HG03066 (cell line): ENCODE data around the gene RPS21.
"Not testable (repeated sequence)": the region's sequence is repeated elsewhere in the genome, so short reads cannot be mapped to it uniquely, and the experiment has no call there.

ENCODE experiments used
- ATAC-seq: cut with Tn5 transposase; IDR thresholded peaks from one replicate; pipeline ENCODE4 v1.9.1; 2021; ENCODE audit warnings: low read depth; ENCODE audit not compliant: unreplicated experiment

RPS21 gene

DNA sequence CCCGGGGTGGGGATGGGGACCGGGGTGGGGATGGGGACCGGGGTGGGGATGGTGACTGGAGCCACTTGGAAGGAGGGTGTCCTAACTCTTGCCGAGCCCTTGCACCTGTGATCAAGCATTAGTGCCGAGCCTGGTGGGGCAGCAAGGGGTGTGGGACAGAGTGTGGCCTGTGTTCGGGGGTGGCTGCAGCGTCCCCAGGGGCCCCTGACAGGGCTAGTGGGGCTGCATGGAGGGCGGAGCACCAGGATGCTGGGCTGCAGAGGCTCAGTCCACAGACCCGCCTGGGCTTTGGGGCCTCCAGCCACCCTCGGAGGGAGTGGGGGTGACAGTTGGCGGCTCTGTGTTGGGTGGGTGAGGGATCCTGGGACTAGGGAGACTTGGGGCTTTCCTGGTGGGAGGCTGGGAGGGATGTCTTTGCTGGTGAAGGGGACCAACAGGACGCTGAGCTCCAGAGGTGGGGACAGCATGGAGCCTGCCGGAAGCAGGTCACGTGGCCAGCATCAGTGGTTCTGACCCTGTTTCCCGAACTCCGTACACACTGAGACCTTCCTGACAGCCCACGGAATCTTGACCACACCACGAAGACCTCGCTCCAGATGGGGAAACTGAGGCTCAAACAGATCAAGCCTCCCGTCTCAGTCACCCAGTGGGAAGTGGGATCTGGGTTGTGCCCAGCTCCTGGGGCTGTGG, 35.9 kb downstream of the RPS21 start:
- no peak for ATAC-seq

DNA sequence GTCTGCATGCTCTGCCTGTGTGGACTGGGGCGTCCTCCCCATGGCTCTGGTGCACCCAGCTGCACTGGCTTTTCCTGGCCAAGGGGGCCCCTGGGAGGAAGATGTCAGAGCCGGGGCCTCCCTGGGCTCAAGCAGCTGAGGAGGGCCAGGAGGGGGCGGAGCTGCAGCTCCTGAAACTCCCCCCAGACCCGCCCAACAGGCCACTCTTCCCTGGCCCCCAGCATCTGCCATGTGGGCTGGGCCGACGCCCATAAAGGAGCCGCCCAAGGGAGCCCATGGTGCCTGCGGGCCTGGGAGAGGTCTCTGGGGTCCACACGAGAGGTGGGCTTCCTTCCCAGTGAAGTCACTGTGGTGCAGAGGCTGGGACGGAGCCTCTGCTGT, 36.4 kb downstream of the RPS21 start:
- ATAC-seq = no peak

DNA sequence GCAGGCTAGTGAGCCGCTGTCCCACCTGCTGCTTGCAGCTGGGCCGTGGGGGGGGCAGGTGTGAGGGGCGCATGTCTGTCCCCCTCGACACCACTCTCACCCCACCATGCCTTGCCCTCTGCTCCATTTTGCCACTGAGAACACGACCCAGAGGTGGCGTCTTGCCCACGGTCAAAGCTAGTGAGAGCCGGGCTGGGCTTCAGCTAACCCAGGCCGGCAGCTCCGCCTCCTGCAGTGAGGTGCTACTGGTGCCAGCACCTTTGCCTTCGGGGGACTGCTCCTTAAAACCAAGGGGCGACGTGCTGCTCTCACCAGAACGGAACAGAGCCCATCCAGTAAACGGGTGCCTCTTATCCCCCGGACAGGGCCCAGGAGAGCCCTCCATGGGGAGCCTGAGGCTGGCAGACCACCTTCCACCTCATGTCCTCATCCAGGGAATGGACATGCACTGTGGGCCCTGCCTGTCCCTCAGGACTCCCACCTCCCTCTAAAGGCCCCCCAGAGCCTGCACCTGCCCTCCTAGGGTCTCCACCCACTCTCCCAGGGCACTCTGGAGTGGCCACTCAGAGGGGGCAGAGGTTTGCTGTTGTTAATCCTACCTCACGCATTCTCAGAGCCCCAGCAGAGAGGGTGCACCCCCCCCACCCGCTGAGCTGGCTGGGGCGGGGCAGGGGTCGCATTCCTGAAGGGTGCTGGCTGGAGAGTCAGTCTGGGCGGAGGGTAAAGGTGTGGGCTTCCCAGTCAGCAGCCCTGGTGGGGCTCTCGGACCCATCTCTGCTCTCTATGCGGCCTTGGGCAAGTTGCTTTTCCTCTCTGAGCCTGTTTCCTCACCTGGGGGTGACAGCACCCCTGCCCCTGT, 37.6 kb downstream of the RPS21 start:
- ATAC-seq = no peak

DNA sequence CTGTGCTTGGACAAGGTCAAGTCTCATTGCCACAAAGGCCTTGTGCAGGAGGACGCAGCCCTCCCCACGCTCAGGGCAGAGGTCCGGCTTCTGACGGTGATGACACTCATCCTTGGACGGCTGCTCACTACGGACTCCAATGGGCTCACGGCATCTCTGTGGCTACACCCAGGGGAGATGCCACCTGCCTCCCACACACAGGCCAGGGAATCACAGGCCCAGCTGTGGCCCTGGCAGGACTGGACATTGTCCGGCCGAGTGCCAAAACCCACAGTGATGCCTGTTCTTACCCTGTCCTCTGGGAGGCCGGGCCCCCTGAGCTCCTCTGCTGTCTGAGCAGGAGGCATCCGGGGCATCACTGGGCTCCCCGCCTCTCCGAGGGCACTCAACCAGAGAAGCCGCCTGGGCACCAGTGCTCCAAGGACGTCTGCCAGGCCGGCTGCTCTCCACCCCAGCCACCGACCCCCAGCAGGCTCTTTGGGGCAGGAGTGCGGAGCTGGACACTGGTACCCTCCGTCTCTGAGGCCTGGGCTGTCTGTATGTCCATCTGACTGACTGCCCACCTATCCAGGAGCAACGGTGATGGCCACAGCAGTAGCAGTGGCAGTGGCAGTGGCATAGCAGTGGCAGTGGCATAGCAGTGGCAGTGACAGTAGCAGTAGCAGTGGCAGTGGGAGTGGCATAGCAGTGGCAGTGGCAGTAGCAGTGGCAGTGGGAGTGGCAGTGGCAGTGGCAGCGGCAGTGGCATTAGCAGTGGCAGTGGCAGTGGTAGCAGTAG, 38.6 kb downstream of the RPS21 start:
- ATAC-seq = no peak

DNA sequence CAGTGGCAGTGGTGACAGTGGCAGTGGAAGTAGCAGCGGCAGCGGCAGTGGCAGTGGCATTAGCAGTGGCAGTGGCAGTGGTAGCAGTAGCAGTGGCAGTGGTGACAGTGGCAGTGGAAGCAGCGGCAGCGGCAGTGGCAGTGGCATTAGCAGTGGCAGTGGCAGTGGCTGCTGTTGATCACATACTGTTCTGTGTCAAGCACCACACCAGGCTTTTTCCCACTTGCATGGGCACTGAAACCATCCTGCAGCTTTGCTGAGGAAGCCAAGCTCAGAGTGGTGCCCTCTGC, 39.1 kb downstream of the RPS21 start:
- ATAC-seq = not testable (repeated sequence)

DNA sequence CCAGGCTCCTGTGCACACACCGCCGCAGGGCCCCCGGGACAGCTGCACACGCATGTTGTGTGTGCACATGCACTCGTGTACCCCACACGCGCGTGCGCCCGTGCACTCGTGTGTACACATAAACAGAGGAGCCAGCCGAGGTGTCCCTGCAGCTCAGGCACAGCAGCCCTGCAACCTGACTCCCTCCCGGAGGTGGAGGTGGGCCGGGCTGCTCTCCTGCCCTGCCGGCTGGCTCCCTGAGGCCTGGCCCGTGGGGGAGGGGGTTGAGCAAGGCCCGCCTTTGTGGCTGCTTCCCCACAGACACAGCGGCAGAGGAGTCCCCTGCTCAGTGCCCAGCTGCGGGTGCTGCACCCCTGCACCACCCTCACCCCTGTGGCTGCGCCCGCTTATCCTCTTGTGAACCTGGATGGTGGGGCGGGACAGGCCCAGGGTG, 39.8 kb downstream of the RPS21 start:
- no peak for ATAC-seq

DNA sequence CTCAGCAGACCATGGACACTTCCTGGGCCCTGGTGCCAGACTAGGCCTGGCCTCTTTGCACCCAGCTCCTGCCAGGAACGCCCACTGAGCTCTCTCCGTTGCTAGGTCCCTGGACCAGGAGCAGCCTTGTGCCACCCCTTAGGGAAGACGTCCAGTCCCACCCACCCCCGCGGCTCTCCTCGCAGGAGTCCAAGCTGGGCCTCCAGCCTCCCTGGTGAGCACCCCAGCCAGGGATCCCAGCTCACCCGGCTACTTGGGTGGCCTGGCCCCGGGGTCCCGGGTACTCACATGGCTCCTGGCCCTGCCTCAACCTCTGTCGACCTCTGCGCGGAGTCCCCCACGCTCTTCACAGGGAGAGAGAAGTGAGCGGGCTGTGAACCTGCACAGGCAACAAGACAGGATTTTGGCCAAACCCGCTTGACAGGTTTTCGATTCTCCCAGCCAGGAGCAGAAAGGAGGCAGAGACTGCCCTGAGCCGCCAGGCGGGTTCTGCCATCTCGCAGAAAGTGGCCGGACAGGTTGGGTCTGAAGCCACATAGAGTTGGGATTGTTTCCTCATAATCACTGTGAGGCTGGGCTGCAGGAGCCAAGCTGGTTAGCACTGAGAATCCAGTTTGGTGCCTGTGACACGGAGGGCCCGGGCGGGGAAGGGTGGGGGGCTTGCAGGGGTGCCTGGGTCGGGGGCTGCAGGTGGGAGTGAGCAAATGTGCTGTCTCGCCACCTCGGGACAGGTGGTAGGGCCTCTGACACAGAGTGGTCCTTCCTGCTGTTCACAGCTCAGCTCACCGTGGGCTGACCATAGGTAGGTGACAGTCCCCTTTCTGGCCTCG, 40.5 kb downstream of the RPS21 start, which contains the start of gene RBBP8NL:
Gene RBBP8NL, minus strand, starts transcription at position 368 of the 830 bp plus-strand sequence. CDS start 7,892 bp downstream, outside the sequence.
- ATAC-seq = no peak

DNA sequence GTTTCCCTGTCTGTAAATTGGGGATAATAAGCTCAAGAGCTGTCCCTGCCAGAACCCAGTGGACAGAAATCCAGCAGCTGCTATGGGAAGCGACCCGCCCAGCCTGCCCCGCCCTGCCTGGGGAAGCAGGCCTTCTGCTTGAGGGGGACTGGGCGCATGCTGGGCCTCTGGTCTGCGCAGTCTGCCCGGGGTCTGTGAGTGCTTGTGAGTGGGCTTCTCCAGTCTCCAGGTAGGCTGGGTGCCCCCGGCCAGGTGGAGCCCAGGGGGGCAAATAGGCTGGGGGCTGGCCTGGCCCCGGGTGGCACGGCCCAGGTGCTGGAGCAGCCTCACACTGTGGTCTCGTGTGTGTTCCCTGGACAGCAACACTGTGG, 41.1 kb downstream of the RPS21 start:
- ATAC-seq = no peak

DNA sequence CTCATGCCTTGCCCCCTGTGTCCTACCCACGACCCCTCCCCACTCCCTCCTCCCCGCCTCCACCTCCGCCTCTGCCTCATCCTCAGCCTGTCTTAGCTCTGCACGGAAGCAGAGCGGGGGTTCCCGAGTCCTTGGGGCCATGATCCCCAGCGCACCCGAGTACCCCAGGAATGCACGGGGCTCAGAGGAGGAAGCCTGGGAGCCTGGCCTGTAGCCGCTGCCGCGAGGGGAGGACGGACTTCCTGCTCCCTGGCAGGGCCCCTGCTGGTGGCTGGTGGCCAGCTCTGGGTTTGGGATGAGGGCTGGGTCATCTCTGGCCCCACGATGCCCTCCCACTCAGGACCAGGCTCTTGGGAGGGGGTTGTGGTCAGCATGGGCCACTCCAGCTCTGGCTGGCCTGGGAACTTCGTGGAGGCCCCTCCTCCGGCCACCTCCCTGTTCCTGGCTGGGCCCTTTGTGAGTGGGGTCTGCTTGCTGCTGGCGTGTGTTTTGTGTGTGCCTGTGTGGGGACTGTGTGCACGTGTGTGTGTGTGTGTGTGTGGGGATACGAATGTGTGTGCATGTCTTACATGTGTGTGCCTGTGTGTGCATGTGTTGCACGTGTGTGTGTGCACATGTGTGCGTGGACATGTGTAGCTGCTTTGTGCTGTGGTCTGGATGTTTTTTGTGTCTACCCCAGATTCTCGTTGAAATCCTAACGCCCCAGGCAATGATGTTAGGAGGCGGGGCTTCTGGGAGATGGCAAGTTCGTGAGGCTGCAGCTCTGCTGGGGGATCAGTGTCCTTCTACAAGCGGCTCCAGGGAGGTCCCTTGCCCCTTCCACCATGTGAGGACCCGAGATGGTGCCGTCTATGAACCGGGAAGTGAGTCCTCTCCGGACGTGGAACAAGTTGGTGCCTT, 41.7 kb downstream of the RPS21 start:
- no peak for ATAC-seq

DNA sequence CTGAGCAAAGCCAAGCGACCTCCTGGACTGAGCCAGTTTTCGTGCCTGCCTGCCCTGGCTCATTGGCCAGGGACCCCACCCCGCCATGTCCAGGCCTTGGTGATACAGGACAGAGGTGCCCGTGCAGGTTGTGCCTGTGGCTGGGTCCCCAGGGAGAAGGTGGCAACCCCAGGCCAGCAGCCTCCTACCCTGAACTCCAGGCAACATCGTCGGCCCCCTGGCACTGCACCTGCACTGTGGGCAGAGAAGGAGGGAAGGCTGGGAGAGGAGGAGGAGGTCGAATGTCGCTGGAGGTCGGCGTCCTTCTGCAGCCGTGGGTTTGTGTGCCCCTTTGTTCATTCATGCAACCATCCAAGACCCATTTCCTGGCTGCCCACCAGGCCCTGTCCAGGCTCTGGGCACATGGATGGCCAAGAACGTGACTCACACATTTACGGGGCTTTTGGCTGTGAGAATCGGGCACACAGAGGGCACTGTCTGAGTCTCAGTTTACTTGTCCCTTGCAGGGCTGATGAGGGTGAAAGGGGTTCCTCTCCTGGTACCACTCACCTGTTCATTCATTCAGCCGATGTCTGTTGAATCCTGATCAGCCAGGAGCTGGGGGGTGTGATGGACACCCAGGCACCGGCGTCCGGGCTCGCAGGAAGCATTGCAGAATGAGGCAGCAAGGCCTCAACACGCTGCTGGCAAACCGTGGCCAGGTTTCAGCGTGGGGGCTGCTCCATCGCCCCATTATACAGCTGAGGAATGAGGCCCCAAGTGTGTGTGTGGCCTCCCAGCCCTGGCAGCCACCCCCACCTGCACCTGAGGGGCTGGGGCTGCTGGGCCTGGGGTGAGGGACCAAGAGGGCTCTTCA, 42.8 kb downstream of the RPS21 start:
- no peak for ATAC-seq

DNA sequence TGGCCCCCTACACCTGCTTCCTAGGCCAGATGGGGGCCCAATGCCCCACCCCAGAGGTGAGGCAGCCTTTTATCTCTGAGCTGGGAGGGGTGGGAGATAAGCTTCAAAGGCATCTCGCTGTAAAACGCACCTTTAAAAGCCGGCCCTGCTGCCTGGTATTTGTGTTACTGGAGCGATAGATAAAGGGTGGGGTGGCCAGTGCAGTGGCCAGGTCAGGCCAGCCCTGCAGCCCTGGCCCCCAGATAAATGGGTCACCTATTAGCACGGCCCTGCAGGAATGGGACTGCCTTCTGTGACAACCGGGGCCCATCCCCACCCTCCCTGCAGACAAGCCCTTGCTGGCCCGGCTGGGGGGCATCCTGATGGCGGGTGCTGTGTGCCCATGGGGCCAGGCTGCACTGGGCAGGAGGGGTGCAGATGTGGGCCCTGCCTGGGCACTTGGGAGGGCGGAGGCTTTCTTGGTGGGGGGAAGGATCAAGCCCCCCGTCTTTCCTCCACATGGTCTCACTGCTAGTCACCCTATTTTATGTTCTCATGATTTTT, 43.5 kb downstream of the RPS21 start:
- no peak for ATAC-seq

DNA sequence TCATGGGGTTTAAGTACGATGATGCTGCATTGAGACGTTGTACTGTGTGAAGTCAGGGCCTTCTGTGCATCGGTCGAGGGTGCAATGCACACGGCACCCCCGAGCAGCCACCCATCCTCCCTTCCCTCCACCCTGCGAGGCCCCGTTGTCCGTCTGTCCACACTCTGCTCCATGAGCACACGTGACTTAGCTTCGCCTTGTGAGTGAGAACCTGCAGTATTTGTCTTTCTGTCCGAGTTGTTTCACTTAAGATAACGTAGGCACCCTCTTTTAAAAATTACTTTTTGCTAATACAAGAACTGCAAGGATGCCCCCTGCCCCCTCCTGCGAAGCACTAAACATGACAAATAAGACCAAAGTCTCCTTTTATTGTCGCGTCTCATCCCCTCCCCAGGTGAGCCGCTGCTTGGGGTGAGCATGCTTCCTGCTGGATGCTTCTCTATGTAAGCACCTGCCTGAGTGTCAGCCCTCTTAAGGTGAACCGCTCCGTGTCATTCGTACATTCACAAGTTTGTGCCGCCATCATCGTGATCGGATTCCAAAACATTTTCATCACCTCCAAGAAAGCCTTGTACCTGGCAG, 44.1 kb downstream of the RPS21 start:
- ATAC-seq = no peak

DNA sequence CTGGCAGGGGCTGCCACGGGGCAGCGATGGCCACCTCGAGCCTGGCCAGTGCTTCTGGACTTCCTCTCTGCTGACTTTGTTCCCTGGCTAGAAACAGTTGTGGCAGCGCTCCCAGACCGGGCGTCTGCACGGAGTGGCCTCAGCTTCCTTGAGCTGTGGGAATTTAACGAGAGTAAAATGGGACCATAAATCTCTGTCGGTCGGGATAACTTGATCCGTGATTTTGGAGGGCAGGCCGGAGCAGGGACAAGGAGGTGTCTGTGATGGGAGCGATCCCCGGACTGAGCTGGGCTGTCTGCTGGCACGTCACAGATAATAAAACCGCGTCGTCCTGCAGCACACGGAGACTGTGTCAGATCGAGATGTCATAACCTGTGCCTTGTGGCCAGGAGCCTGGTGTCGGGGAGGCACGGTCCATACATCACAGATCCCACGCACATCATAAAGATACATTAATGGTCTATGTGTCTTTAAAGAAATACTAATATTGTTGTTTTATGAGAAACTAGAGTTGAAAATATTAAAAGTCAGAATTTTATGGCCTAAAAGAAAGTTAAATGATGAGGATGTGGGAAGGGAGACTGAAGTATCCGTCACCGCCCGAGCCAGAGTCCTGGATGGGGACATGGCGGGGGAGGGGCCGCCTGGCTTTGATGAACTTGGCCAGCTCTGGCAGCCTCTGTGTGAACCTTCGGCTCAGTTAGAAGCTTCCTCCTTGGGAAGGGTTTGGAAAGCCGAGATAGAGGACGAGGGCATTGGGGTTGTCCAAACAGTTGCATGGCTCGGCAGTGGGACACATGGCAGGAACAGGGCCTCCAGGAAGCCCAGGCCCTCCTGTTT, 47.0 kb downstream of the RPS21 start:
- no peak for ATAC-seq

DNA sequence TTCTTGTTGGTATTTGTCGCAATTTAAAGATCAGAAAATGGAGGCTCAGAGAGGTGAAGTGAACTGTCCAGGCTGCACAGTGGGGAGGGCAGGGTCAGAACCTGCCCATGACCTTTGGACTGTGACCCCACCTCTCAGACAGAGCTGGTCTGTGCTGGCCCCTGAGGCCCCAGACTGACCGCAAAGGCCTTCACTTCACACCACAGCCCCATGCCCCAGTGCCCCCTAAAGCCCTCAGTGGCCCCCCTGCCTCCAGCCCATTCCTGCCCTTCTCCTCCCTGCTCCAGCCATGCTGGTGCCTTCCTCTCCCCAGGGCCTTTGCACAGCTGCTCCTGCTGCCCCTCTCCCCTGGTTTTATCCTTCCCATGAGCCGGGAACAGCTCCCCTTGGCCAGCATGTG, 49.8 kb downstream of the RPS21 start:
- ATAC-seq = no peak

DNA sequence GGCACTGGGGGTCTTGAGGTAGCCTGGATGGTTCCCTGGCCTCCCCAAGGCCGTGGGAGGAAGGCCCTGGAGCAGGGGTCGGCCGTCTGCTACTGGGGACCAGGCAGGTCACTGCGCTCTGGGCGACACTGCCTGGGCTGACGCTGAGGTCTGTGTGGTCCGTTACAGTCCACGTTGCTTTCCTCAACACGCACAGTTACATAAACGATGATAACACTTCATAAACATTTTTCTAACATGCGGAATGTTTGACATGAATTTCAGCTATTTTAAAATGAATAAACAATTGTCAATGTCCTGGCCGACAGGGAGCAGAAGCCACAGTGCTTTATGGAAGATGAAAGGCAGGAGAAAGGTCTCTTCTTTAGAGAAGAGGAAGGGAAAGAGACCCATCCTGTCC, 50.6 kb downstream of the RPS21 start:
- ATAC-seq = no peak

DNA sequence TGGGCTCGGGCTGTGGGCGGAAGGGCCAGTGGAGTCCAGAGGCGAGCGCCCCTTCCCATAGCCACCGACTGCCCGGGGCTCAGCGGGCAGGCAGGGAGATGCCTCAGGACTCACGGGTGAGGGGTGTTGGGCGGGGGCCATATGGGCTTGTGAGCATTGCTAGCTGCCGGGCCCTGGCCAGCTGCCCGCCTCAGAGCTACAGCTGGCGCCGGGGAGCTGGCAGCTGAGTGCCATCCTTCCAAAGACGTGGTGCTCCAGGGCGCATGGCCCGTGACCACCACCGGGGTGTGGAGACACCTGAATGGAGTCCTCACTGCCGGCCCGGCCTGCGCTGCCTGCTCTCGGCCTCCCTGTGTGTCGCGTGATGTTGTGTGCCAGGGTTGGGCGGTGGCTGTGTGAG, 51.0 kb downstream of the RPS21 start:
- ATAC-seq = no peak
